ENCODE results near the gene PIEZO1. TPM values are rescaled to one million over a fixed set of nuclear protein-coding genes. Genes with fewer than 3 reads are reported as not detected.

Gene PIEZO1
- total and polyA plus RNA-seq, 2 donors (not counting 1 experiment from before 2014, with no cell fraction given): 108 to 331 TPM

- no peaks in the 10 kb centered on the region for H3K27me3 Mint-ChIP-seq
- Histone ChIP-seq H3K4me1 (ENCODE audit: control insufficient read depth in 2 of 2, insufficient read depth in 2 of 2, low read length in 2 of 2) (peaks cover 69 to 91% of the 10 kb centered on the region in 2 donors), H3K27me3 (replicated peaks in 1 of 4; ENCODE audit: control extremely low read depth in 1 of 4, control insufficient read depth in 3 of 4, insufficient read depth in 4 of 4, low read length in 3 of 4) (no peaks in the 10 kb centered on the region), H4K20me1 (ENCODE audit: control insufficient read depth, insufficient read depth, low read length, poor library complexity, severe bottlenecking) (peaks cover 15% of the 10 kb centered on the region), H3K79me2 (ENCODE audit: control insufficient read depth, insufficient read depth, low read length) (peaks cover 70% of the 10 kb centered on the region), H3K9me3 (ENCODE audit: control extremely low read depth in 1 of 3, control insufficient read depth in 2 of 3, insufficient read depth in 1 of 3, low read length in 2 of 3) (no peaks in the 10 kb centered on the region), H2AFZ (ENCODE audit: insufficient read depth, low read depth, low read length, poor library complexity, severe bottlenecking) (no peak overlapping the region), H3K4me2 (replicated peaks; ENCODE audit: low read depth, low read length, poor library complexity, severe bottlenecking) (peak overlapping the region; percentile 98), H3K9ac (ENCODE audit: low read length) (peak overlapping the region; percentile 64), H3K36me3 (replicated peaks in 1 of 2; ENCODE audit: control extremely low read depth in 1 of 2, control insufficient read depth in 1 of 2, extremely low read depth in 1 of 2, insufficient read depth in 2 of 2, low read length in 1 of 2) (peaks cover 0 to 27% of the 10 kb centered on the region in 2 experiments), H3K4me3 (ENCODE audit: control extremely low read depth in 1 of 5, extremely low read depth in 1 of 5, insufficient read depth in 1 of 5, low read depth in 2 of 5, low read length in 4 of 5) (peak overlapping the region in 4 of 5 experiments; percentile 38 to 71 (median 48)), H3K27ac (ENCODE audit: low read length in 2 of 2) (peak overlapping the region; percentile 84 to 91)
- intact Hi-C loops (cut with micrococcal nuclease): no loop called here
- DNase-seq (peak; percentile 44), ATAC-seq (ENCODE audit: low read depth) (no peak)
- H3K4me1 Mint-ChIP-seq: peaks cover 76% of the 10 kb centered on the region
- 70% methylated on average over 31 of the region's 31 CpGs for WGBS (ENCODE audit: insufficient coverage)
- H3K27ac Mint-ChIP-seq: peak overlapping the region; percentile 96
- ChIA-PET CTCF (interaction anchor here (0.7 to 2.0 kb wide), 8 partner anchors 17 to 265 kb away, joined by 3 to 12 read pairs (median 4); partner anchors contain the start of genes CYBA and PIEZO1), POLR2A (interaction anchor here (0.6 to 1.9 kb wide), 8 partner anchors 20 to 65 kb away, joined by 3 to 8 read pairs (median 4); partner anchors contain the start of gene IL17C)
- TF ChIP-seq CTCF (IDR thresholded peaks at IDR 0.05) (no peak), EZH2 (IDR thresholded peaks at IDR 0.05; ENCODE audit: borderline replicate concordance, insufficient read depth, low read depth, low read length, poor library complexity, severe bottlenecking) (no peak)
- H3K4me3 Mint-ChIP-seq: peak overlapping the region; percentile 84
- no peaks in the 10 kb centered on the region for H3K9me3 Mint-ChIP-seq (ENCODE audit: insufficient read depth)
Observed at GRCh38 chr16:88702371-88703210, 82.4 kb downstream of the PIEZO1 start.

Measured in B cell (primary cell).